Gastrocnemius medialis (tissue), 4 donors: Measurements from ENCODE around the gene TP73. TPM values are rescaled to one million over a fixed set of nuclear protein-coding genes. Genes with fewer than 3 reads are reported as not detected.

ENCODE experiments used
- ATAC-seq, 2 donors: fragments of 150-250 bp; one replicate each; pipeline ENCODE4 v1.9.1; 2016
- DNase-seq, 2 donors: peaks; one replicate each; pipeline ENCODE4 v3.0.0-alpha.2; 2019
- H3K27ac ChIP-seq, 4 donors: fragments of 200-600 bp; sonication (generic); 1 replicate in 1 of 4; 2 replicates in 3 of 4; pipeline ENCODE4 v1.5.1; 2016 to 2018; ENCODE audit warnings: mild to moderate bottlenecking in 2 of 4, moderate library complexity in 1 of 4
- H3K27me3 ChIP-seq, 3 donors: fragments of 200-600 bp; sonication (generic) in 2 of 3; 1 replicate in 1 of 3; 2 replicates in 2 of 3; pipeline versions ENCODE4 v1.5.1 to v1.6.0; 2016 to 2019; ENCODE audit warnings: mild to moderate bottlenecking in 1 of 3, moderate library complexity in 1 of 3
- H3K36me3 ChIP-seq, 2 donors: fragments of 200-600 bp; sonication (generic) in 1 of 2; one replicate each; pipeline ENCODE4 v1.5.1; 2017 to 2018
- H3K4me1 ChIP-seq, 2 donors: fragments of 200-600 bp; sonication (generic) in 1 of 2; one replicate each; pipeline ENCODE4 v1.5.1; 2016 to 2017; ENCODE audit warnings: mild to moderate bottlenecking in 2 of 2
- H3K4me3 ChIP-seq, 4 donors: fragments of 200-600 bp; sonication (generic) in 3 of 4; 1 replicate in 1 of 4; 2 replicates in 3 of 4; pipeline ENCODE4 v1.5.1; 2016 to 2019; ENCODE audit warnings: mild to moderate bottlenecking in 2 of 4
- H3K9me3 ChIP-seq, 3 donors: fragments of 200-600 bp; sonication (generic) in 2 of 3; 1 replicate in 1 of 3; 2 replicates in 2 of 3; pipeline ENCODE4 v1.5.1; 2016 to 2019
- CTCF ChIP-seq, 5 experiments: fragments of 450-650 bp in 3 of 5; fragments of 200-600 bp in 2 of 5; sonication (generic) in 2 of 5; IDR thresholded peaks in 4 of 5; conservative IDR thresholded peaks in 1 of 5; 1 replicate in 4 of 5; 2 replicates in 1 of 5; pipeline ENCODE4 v1.5.1; 2016 to 2019; ENCODE audit warnings: antibody characterized with exemption in 5 of 5, mild to moderate bottlenecking in 3 of 5, moderate library complexity in 3 of 5
- POLR2A ChIP-seq, 2 donors: fragments of 450-650 bp; IDR thresholded peaks; one replicate each; pipeline ENCODE4 v1.6.1; 2017; ENCODE audit warnings: antibody characterized with exemption in 2 of 2, mild to moderate bottlenecking in 2 of 2, moderate library complexity in 2 of 2
- in situ Hi-C, 4 donors: fragments of 200-750 bp; cut with MboI; loops; one replicate each; pipeline versions ENCODE4 v1.15.0 to v1.8.0; 2017; ENCODE audit warnings: low sequenced_read_pairs in 4 of 4
- intact Hi-C: fragments of 100-400 bp; cut with DNase I; formaldehyde crosslinking; loops from one replicate; pipeline ENCODE4 v1.15.1; 2023; ENCODE audit warnings: low total_unique reads
- total RNA-seq, 4 donors: library from RNA; depleted of rRNA; stranded (reverse); fragments of >200 nt; gene quantifications; one replicate each; pipeline versions ENCODE4 v1.1.0 to v1.2.3, GENCODE V29; 2016

TP73 gene
- total RNA-seq, 4 donors from 2014 or later = 0.07 TPM; not detected in 3

DNA sequence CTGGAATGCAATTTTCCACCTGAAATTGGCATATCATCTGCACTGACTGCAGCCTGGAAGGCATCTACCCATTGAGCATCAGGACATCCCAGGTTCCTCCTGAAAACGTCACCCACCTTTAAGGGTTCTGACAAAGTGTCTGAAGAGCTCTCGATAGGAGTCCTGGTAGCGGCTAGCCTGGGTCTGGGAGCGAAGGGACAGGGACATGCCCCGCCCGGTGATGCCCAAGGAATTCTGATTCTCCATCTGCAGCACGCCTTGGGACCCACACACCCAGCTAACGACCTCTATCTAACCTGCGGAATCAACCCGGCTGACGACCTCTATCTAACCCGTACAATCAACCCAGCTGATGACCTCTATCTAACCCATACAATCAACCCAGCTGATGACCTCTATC, 86.6 kb downstream of the TP73 start:
- in situ Hi-C loops (no loop called here), intact Hi-C loops (no loop called here)
- no peaks in the 10 kb centered on the region for H3K27me3 ChIP-seq
- no peak for TF ChIP-seq POLR2A (IDR thresholded peaks at IDR 0.05)
- H3K27ac ChIP-seq = no peak overlapping the region
- no peaks in the 10 kb centered on the region for H3K9me3 ChIP-seq
- H3K4me3 ChIP-seq = no peak overlapping the region
- peaks cover 0 to 60% of the 10 kb centered on the region in 2 donors for H3K36me3 ChIP-seq
- DNase-seq (no peak), ATAC-seq (no peak)
- H3K4me1 ChIP-seq = peaks cover 2 to 6% of the 10 kb centered on the region in 2 donors

- TF ChIP-seq CTCF (IDR thresholded peaks at IDR 0.05 in 4 of 5, conservative IDR thresholded peaks at IDR 0.05 in 1 of 5) = no peak
- no peak for TF ChIP-seq POLR2A (IDR thresholded peaks at IDR 0.05)
- Histone ChIP-seq H3K9me3 (no peaks in the 10 kb centered on the region), H3K4me1 (peaks cover 8 to 15% of the 10 kb centered on the region in 2 donors), H3K4me3 (no peak overlapping the region), H3K27ac (no peak overlapping the region), H3K36me3 (peaks cover 0 to 60% of the 10 kb centered on the region in 2 donors), H3K27me3 (no peaks in the 10 kb centered on the region)
- in situ Hi-C loops (no loop called here), intact Hi-C loops (no loop called here)
- no peak for DNase-seq
- ATAC-seq = no peak
Observed at GRCh38 chr1:3740042-3740441, 87.7 kb downstream of the TP73 start.

- intact Hi-C loops = no loop called here
- ATAC-seq (no peak), DNase-seq (no peak)
Observed at GRCh38 chr1:3740752-3741151, 88.4 kb downstream of the TP73 start.

GRCh38 chr1:3741566-3742438, 89.5 kb downstream of the TP73 start:
- Histone ChIP-seq H3K27me3 (no peaks in the 10 kb centered on the region), H3K27ac (no peak overlapping the region), H3K9me3 (no peaks in the 10 kb centered on the region), H3K4me1 (peaks cover 17 to 26% of the 10 kb centered on the region in 2 donors), H3K36me3 (peaks cover 0 to 51% of the 10 kb centered on the region in 2 donors), H3K4me3 (no peak overlapping the region)
- ATAC-seq (no peak), DNase-seq (no peak)
- in situ Hi-C loops = no loop called here
- no peak for TF ChIP-seq CTCF (IDR thresholded peaks at IDR 0.05 in 4 of 5, conservative IDR thresholded peaks at IDR 0.05 in 1 of 5)
- TF ChIP-seq POLR2A (IDR thresholded peaks at IDR 0.05) = no peak
- intact Hi-C loops = no loop called here

More at GRCh38 chr1:3740752-3741151, 88.4 kb downstream of the TP73 start:
- Histone ChIP-seq H3K36me3 (peaks cover 0 to 60% of the 10 kb centered on the region in 2 donors), H3K9me3 (no peaks in the 10 kb centered on the region), H3K4me1 (peaks cover 13 to 17% of the 10 kb centered on the region in 2 donors), H3K4me3 (no peak overlapping the region), H3K27ac (no peak overlapping the region), H3K27me3 (no peaks in the 10 kb centered on the region)
- no peak for TF ChIP-seq CTCF (IDR thresholded peaks at IDR 0.05 in 4 of 5, conservative IDR thresholded peaks at IDR 0.05 in 1 of 5)
- TF ChIP-seq POLR2A (IDR thresholded peaks at IDR 0.05) = no peak
- in situ Hi-C loops = no loop called here

DNA sequence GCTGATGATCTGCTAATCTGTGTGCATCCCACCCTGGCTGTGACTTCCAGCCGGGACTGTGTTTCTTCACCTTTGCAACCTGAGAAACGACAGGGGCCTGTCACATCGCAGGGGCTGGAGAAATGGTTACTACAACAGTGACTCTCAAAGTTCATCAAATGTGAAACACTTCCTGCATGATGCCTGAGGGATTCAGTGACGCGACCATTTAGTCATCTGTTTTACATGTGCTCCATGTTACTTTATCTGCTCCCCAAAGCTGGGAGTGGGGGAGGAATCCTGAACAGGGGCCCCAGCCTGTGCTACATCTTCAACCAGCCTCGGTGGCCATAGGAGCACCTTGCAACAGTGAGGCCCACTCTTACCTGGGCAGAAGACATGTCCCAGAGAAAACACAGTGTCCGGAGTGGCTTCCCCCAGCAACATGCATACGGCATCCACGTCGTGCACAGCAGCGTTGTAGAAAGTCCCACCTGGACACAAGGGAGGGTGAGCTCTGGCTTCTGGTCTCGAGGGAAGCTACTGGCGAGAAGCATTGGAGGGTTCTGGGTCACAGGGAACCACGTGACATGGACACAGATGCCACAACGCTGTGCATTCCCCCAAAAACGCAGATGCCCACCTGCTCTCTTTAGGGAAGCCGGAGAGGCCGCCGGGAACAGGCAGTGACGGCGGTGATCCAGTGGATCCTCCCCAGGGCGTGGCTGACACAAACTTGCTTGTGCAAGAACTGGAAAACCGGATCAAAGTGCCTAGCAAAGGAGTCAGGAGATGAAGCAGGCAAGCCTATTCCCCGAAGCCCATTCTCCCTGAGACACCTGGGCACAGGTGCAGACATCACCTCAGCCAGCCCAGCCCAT, 90.4 kb downstream of the TP73 start:
- DNase-seq = no peak
- in situ Hi-C loops = no loop called here
- intact Hi-C loops = no loop called here
- peaks cover 0 to 42% of the 10 kb centered on the region in 2 donors for H3K36me3 ChIP-seq
- H3K9me3 ChIP-seq = no peaks in the 10 kb centered on the region
- no peak for TF ChIP-seq POLR2A (IDR thresholded peaks at IDR 0.05)
- TF ChIP-seq CTCF (IDR thresholded peaks at IDR 0.05 in 4 of 5, conservative IDR thresholded peaks at IDR 0.05 in 1 of 5) = no peak
- no peak overlapping the region for H3K27ac ChIP-seq
- no peak overlapping the region for H3K4me3 ChIP-seq
- no peaks in the 10 kb centered on the region for H3K27me3 ChIP-seq
- ATAC-seq = no peak
- H3K4me1 ChIP-seq = peaks cover 18 to 31% of the 10 kb centered on the region in 2 donors
